GM23338 (cell line): Measurements from ENCODE around the gene LRRC3. TPM values are rescaled to one million over a fixed set of nuclear protein-coding genes. Genes with fewer than 3 reads are reported as not detected.
"Not testable (repeated sequence)": the region's sequence is repeated elsewhere in the genome, so short reads cannot be mapped to it uniquely, and the experiment has no call there.

Experiments
- ATAC-seq: fragments of 200-7000 bp; cut with Tn5 transposase; 3 replicates; pipeline ENCODE4 v1.9.1; 2020
- DNase-seq: peaks from one replicate; pipeline ENCODE4 v3.0.0-alpha.2; 2015; ENCODE audit warnings: low spot score
- H2AFZ ChIP-seq: fragments of 200-600 bp; sonication (generic); 2 replicates; pipeline ENCODE4 v1.8.0; 2016; ENCODE audit warnings: antibody characterized with exemption, mild to moderate bottlenecking, moderate library complexity
- H3F3A ChIP-seq: fragments of 200-600 bp; sonication (generic); replicated peaks from 2 replicates; pipeline ENCODE4 v1.8.0; 2017; ENCODE audit warnings: antibody characterized with exemption, mixed run types, low read depth
- H3K27ac ChIP-seq: fragments of 200-600 bp; sonication (generic); 2 replicates; pipeline ENCODE4 v1.6.1; 2016; ENCODE audit warnings: low read depth
- H3K27me3 ChIP-seq: fragments of 200-600 bp; sonication (generic); 2 replicates; pipeline ENCODE4 v1.8.0; 2016; ENCODE audit warnings: mild to moderate bottlenecking, mixed run types, moderate library complexity; ENCODE audit not compliant: insufficient read depth
- H3K36me3 ChIP-seq: fragments of 200-600 bp; sonication (generic); 2 replicates; pipeline ENCODE4 v1.8.0; 2016; ENCODE audit warnings: mild to moderate bottlenecking; ENCODE audit not compliant: insufficient read depth
- H3K4me1 ChIP-seq: fragments of 200-600 bp; sonication (generic); 2 replicates; pipeline ENCODE4 v1.8.0; 2016; ENCODE audit warnings: mild to moderate bottlenecking, moderate library complexity; ENCODE audit not compliant: insufficient read depth
- H3K4me2 ChIP-seq: fragments of 200-600 bp; sonication (generic); 2 replicates; pipeline ENCODE4 v1.7.1; 2017; ENCODE audit warnings: mixed run types
- H3K4me3 ChIP-seq: fragments of 200-600 bp; sonication (generic); 2 replicates; pipeline ENCODE4 v1.6.1; 2016; ENCODE audit warnings: mixed run types
- H3K79me2 ChIP-seq: fragments of 200-600 bp; sonication (generic); replicated peaks from 2 replicates; pipeline ENCODE4 v1.8.0; 2017; ENCODE audit warnings: mild to moderate bottlenecking; ENCODE audit not compliant: insufficient read depth
- H3K9me2 ChIP-seq: fragments of 200-600 bp; sonication (generic); 2 replicates; pipeline ENCODE4 v1.8.0; 2017; ENCODE audit not compliant: insufficient read depth
- H4K20me1 ChIP-seq: fragments of 200-600 bp; sonication (generic); replicated peaks from 2 replicates; pipeline ENCODE4 v1.8.0; 2017; ENCODE audit warnings: mild to moderate bottlenecking; ENCODE audit not compliant: insufficient read depth
- H3K27ac Mint-ChIP-seq: 2 replicates; pipeline ENCODE4 v1.8.0; 2020; ENCODE audit warnings: inconsistent platforms, mild to moderate bottlenecking, moderate library complexity, mixed read lengths
- H3K27me3 Mint-ChIP-seq: 3 replicates; pipeline ENCODE4 v1.8.0; 2022; ENCODE audit warnings: low read depth, mild to moderate bottlenecking, moderate library complexity, mixed read lengths, inconsistent platforms; ENCODE audit not compliant: insufficient read depth, poor library complexity
- H3K36me3 Mint-ChIP-seq: 3 replicates; pipeline ENCODE4 v1.8.0; 2021; ENCODE audit warnings: low read depth, mild to moderate bottlenecking, inconsistent platforms, moderate library complexity, mixed read lengths
- H3K4me1 Mint-ChIP-seq: 3 replicates; pipeline ENCODE4 v1.8.0; 2020; ENCODE audit warnings: mild to moderate bottlenecking, inconsistent platforms, mixed read lengths
- H3K4me3 Mint-ChIP-seq: 3 replicates; pipeline ENCODE4 v1.8.0; 2021; ENCODE audit warnings: moderate library complexity, mild to moderate bottlenecking, inconsistent platforms, mixed read lengths
- H3K9me3 Mint-ChIP-seq: 3 replicates; pipeline ENCODE4 v1.8.0; 2020; ENCODE audit warnings: moderate library complexity, mild to moderate bottlenecking, inconsistent platforms, mixed read lengths
- EZH2 ChIP-seq: fragments of 200-600 bp; sonication (generic); IDR thresholded peaks from one replicate; pipeline ENCODE4 v1.8.0; 2017; ENCODE audit warnings: antibody characterized with exemption, mild to moderate bottlenecking, low read depth; ENCODE audit not compliant: unreplicated experiment
- JUNB ChIP-seq: IDR thresholded peaks from one replicate; pipeline ENCODE4 v1.6.1; 2016; ENCODE audit warnings: antibody characterized with exemption; ENCODE audit not compliant: unreplicated experiment
- NANOG ChIP-seq: IDR thresholded peaks from 2 replicates; pipeline ENCODE4 v1.6.1; 2016; ENCODE audit warnings: antibody characterized with exemption, borderline replicate concordance
- POLR2AphosphoS5 ChIP-seq: IDR thresholded peaks from 2 replicates; pipeline ENCODE4 v1.6.1; 2016; ENCODE audit warnings: antibody characterized with exemption, low read depth
- REST ChIP-seq: IDR thresholded peaks from one replicate; pipeline ENCODE4 v1.6.1; 2018; ENCODE audit warnings: antibody characterized with exemption; ENCODE audit not compliant: unreplicated experiment
- STAT1 ChIP-seq: IDR thresholded peaks from one replicate; pipeline ENCODE4 v1.6.1; 2016; ENCODE audit warnings: antibody characterized with exemption; ENCODE audit not compliant: unreplicated experiment
- ZNF331 ChIP-seq: fragments of 250-450 bp; sonication (Bioruptor Pico); IDR thresholded peaks from 2 replicates; pipeline ENCODE4 v1.5.0; 2020; ENCODE audit warnings: low read depth, mild to moderate bottlenecking, moderate library complexity
- polyA plus RNA-seq: library from polyadenylated mRNA; unstranded; fragments of >200 nt; fragmentation: Nextera tagmentation; extraction: Ambion mirVana; gene quantifications from 2 replicates; pipeline ENCODE4 v1.2.1, GENCODE V29; 2016
- total RNA-seq: library from RNA; depleted of rRNA; stranded (reverse); fragments of >200 nt; shearing (Covaris generic); gene quantifications from 2 replicates; pipeline ENCODE4 v1.2.3, GENCODE V29; 2014
- TF ChIP-seq, protein P1 (sequence below): IDR thresholded peaks from 2 replicates; pipeline ENCODE4 v1.6.1; 2016; ENCODE audit warnings: antibody characterized with exemption

Gene LRRC3
- total and polyA plus RNA-seq, 2 experiments from 2014 or later: 0.95 to 6.8 TPM

GRCh38 chr21:44502171-44502958 lies 47.1 kb downstream of the LRRC3 start:
- no peaks in the 10 kb centered on the region for H3F3A ChIP-seq
- H3K4me2 ChIP-seq: no peak overlapping the region
- TF ChIP-seq, protein P1, sequence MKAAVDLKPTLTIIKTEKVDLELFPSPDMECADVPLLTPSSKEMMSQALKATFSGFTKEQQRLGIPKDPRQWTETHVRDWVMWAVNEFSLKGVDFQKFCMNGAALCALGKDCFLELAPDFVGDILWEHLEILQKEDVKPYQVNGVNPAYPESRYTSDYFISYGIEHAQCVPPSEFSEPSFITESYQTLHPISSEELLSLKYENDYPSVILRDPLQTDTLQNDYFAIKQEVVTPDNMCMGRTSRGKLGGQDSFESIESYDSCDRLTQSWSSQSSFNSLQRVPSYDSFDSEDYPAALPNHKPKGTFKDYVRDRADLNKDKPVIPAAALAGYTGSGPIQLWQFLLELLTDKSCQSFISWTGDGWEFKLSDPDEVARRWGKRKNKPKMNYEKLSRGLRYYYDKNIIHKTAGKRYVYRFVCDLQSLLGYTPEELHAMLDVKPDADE: no peak
- TF ChIP-seq POLR2AphosphoS5 (no peak), JUNB (no peak), ZNF331 (CRISPR knock-in tag) (no peak), STAT1 (no peak), REST (no peak), NANOG (no peak), EZH2 (no peak)
- H2AFZ ChIP-seq: no peak overlapping the region
- H3K9me3 Mint-ChIP-seq: no peaks in the 10 kb centered on the region
- no peak overlapping the region; the same call in 1 of the 2 replicates for H3K27ac Mint-ChIP-seq
- no peak overlapping the region for H3K4me3 Mint-ChIP-seq
- H4K20me1 ChIP-seq: peaks cover 5% of the 10 kb centered on the region; the same call in 1 of the 2 replicates
- peaks cover 1% of the 10 kb centered on the region; the same call in 1 of the 2 replicates for H3K4me1 ChIP-seq
- ATAC-seq: no peak
- peaks cover 7% of the 10 kb centered on the region for H3K27me3 Mint-ChIP-seq
- no peak for DNase-seq
- H3K79me2 ChIP-seq: no peaks in the 10 kb centered on the region
- no peaks in the 10 kb centered on the region for H3K36me3 Mint-ChIP-seq
- H3K4me3 ChIP-seq: no peak overlapping the region
- peaks cover 11% of the 10 kb centered on the region for H3K4me1 Mint-ChIP-seq
- no peaks in the 10 kb centered on the region for H3K27me3 ChIP-seq
- H3K27ac ChIP-seq: no peak overlapping the region
- no peaks in the 10 kb centered on the region for H3K9me2 ChIP-seq
- H3K36me3 ChIP-seq: no peaks in the 10 kb centered on the region

DNA sequence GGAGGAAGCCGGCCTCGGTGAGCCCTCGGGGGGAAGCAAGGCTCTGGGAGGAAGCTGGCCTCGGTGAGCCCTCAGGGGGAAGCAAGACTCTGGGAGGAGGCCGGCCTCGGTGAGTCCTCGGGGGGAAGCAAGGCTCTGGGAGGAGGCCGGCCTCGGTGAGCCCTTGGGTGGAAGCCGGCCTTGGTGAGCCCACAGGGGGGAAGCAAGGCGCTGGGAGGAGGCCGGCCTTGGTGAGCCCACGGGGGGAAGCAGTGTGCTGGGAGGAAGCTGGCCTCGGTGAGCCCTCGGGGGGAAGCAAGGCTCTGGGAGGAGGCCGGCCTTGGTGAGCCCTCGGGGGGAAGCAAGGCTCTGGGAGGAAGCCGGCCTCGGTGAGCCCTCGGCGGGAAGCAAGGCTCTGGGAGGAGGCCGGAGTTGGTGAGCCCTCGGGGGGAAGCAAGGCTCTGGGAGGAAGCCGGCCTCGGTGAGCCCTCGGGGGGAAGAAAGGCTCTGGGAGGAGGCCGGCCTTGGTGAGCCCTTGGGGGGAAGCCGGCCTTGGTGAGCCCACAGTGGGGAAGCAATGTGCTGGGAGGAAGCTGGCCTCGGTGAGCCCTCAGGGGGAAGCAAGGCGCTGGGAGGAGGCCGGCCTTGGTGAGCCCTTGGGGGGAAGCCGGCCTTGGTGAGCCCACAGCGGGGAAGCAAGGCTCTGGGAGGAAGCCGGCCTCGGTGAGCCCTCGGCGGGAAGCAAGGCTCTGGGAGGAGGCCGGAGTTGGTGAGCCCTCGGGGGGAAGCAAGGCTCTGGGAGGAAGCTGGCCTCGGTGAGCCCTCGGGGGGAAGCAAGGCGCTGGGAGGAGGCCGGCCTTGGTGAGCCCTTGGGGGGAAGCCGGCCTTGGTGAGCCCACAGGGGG lies 47.9 kb downstream of the LRRC3 start:
- H3K4me2 ChIP-seq, ATAC-seq, H3F3A ChIP-seq, H3K27me3 Mint-ChIP-seq, H3K36me3 ChIP-seq, H3K4me1 ChIP-seq, H3K9me2 ChIP-seq, H3K27ac ChIP-seq, H3K27ac Mint-ChIP-seq, H3K36me3 Mint-ChIP-seq, DNase-seq, H2AFZ ChIP-seq, H3K4me1 Mint-ChIP-seq, H3K79me2 ChIP-seq, H3K27me3 ChIP-seq, H4K20me1 ChIP-seq, H3K4me3 ChIP-seq, H3K9me3 Mint-ChIP-seq, H3K4me3 Mint-ChIP-seq: not testable (repeated sequence)
